ENCODE data around the gene CHRNA4.

DNA sequence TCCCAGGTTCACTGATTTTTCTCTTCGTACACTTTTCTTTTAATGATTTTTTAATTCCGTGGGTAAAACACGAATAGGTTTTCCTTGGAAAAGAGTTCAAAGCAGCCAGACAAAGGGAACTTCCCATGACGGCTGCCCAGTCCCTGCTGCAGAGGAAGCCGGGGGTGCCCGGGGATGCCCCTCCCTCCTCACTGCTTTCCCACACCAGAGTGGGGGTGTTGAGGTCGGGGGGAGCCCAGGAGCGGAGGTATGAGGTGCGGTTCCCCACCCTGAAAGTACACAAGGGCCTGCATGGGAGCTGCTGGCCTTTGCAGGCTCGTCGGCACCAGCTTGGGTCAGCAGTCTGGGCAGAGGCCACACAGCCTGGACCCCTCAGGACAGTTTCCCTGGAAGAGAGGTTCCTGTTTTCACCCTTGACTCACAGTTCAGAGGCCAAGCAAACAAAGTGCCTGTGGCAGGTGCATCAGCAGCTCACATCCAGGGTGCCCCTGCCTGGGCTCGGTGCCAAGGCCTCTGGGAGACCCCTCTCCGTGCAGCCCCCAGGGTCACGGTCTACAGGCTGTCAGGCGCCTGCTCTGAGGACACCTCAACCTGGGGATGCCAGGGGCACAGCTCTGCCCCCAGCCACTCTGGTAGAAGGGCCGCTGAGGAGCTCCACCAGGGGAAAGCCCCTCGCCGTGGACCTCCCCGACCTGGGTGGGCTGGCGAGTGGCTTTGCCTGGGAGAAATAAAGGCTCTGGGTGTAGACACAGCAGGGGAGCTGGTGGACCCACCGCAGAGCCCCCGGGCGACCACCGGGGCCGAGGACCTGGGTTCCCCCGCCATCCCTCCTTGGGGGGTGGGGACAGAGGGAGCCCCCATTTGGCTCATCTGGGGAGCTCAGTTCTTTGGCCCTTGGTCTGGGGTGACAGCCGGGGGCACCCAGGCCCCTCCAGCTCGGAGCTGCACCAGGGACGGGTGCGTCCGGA, 15.4 kb upstream of the CHRNA4 start:
- TF ChIP-seq, protein P1, sequence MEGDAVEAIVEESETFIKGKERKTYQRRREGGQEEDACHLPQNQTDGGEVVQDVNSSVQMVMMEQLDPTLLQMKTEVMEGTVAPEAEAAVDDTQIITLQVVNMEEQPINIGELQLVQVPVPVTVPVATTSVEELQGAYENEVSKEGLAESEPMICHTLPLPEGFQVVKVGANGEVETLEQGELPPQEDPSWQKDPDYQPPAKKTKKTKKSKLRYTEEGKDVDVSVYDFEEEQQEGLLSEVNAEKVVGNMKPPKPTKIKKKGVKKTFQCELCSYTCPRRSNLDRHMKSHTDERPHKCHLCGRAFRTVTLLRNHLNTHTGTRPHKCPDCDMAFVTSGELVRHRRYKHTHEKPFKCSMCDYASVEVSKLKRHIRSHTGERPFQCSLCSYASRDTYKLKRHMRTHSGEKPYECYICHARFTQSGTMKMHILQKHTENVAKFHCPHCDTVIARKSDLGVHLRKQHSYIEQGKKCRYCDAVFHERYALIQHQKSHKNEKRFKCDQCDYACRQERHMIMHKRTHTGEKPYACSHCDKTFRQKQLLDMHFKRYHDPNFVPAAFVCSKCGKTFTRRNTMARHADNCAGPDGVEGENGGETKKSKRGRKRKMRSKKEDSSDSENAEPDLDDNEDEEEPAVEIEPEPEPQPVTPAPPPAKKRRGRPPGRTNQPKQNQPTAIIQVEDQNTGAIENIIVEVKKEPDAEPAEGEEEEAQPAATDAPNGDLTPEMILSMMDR (IDR thresholded peaks at IDR 0.05; ENCODE audit: low read depth, low read length, poor library complexity, severe bottlenecking): no peak
- no peak for TF ChIP-seq EZH2phosphoT487 (IDR thresholded peaks at IDR 0.05; ENCODE audit: borderline replicate concordance, low read length)

Data from DOHH2 (cell line).